HepG2 (cell line): ENCODE results near the gene MTF1. TPM values are rescaled to one million over a fixed set of nuclear protein-coding genes. Genes with fewer than 3 reads are reported as not detected.

ENCODE experiments used
- FOSL2 ChIP-seq: sonication (generic); formaldehyde crosslinking; IDR thresholded peaks from 2 replicates; pipeline ENCODE4 v1.4.0; 2020; ENCODE audit warnings: missing genetic modification reagents
- HNF1B ChIP-seq: sonication (generic); formaldehyde crosslinking; IDR thresholded peaks from 2 replicates; pipeline ENCODE4 v1.5.1; 2020; ENCODE audit warnings: mild to moderate bottlenecking, moderate library complexity, missing genetic modification reagents
- IRX3 ChIP-seq: sonication (generic); formaldehyde crosslinking; IDR thresholded peaks from 2 replicates; pipeline ENCODE4 v1.8.1; 2023; ENCODE audit warnings: mild to moderate bottlenecking, low read depth, missing genetic modification reagents, borderline replicate concordance
- NCOR1 ChIP-seq: fragments of 200-600 bp; sonication (generic); IDR thresholded peaks from 2 replicates; pipeline ENCODE4 v1.7.0; 2017; ENCODE audit warnings: antibody characterized with exemption, low read length, borderline replicate concordance
- NR2F6 ChIP-seq, 2 experiments: IDR thresholded peaks; 2 replicates each; pipeline ENCODE4 v1.6.1; 2016; ENCODE audit warnings: antibody characterized with exemption in 1 of 2, mild to moderate bottlenecking in 1 of 2
- TBX2 ChIP-seq: sonication (generic); formaldehyde crosslinking; IDR thresholded peaks from 2 replicates; pipeline ENCODE4 v1.5.0; 2020; ENCODE audit warnings: missing genetic modification reagents, mild to moderate bottlenecking, borderline replicate concordance
- ZHX1 ChIP-seq: sonication (generic); formaldehyde crosslinking; IDR thresholded peaks from 2 replicates; pipeline ENCODE4 v1.8.1; 2022; ENCODE audit warnings: low read depth, mild to moderate bottlenecking, missing genetic modification reagents
- ZNF235 ChIP-seq: sonication (generic); formaldehyde crosslinking; IDR thresholded peaks from 2 replicates; pipeline ENCODE4 v1.8.1; 2023; ENCODE audit warnings: mild to moderate bottlenecking, missing genetic modification reagents, borderline replicate concordance
- ZNF337 ChIP-seq: sonication (generic); formaldehyde crosslinking; IDR thresholded peaks from 2 replicates; pipeline ENCODE4 v1.5.1; 2020; ENCODE audit warnings: missing genetic modification reagents, low read depth, mild to moderate bottlenecking, borderline replicate concordance
- ZNF558 ChIP-seq: sonication (generic); formaldehyde crosslinking; IDR thresholded peaks from 2 replicates; pipeline ENCODE4 v1.9.0; 2022; ENCODE audit warnings: mild to moderate bottlenecking, missing genetic modification reagents, borderline replicate concordance
- ZNF660 ChIP-seq: sonication (generic); formaldehyde crosslinking; IDR thresholded peaks from 2 replicates; pipeline ENCODE4 v1.5.1; 2020; ENCODE audit warnings: mild to moderate bottlenecking, low read depth, missing genetic modification reagents, borderline replicate concordance
- ZNF720 ChIP-seq: sonication (generic); formaldehyde crosslinking; IDR thresholded peaks from 2 replicates; pipeline ENCODE4 v1.4.0; 2020; ENCODE audit warnings: missing genetic modification reagents
- ZNF790 ChIP-seq: sonication (generic); formaldehyde crosslinking; IDR thresholded peaks from 2 replicates; pipeline ENCODE4 v1.8.0; 2022; ENCODE audit warnings: missing genetic modification reagents, mild to moderate bottlenecking, borderline replicate concordance
- ZSCAN9 ChIP-seq: IDR thresholded peaks from 2 replicates; pipeline ENCODE4 v1.6.1; 2016; ENCODE audit warnings: borderline replicate concordance
- ZXDC ChIP-seq: sonication (generic); formaldehyde crosslinking; IDR thresholded peaks from 2 replicates; pipeline ENCODE4 v1.5.0; 2020; ENCODE audit warnings: mild to moderate bottlenecking, missing genetic modification reagents
- polyA plus RNA-seq, 8 experiments: library from polyadenylated mRNA; depleted of rRNA in 3 of 8; stranded (reverse) in 7 of 8; unstranded in 1 of 8; fragments of >200 nt; fragmentation: Illumina TruSeq in 4 of 8; extraction: Trizol in 4 of 8; gene quantifications; 2 replicates each; pipeline versions ENCODE4 v1.2.1 to v1.2.3, GENCODE V29; 2011 to 2016; ENCODE audit warnings: low read depth in 4 of 8, missing spikeins in 1 of 8, mixed read lengths in 1 of 8; ENCODE audit not compliant: insufficient read depth in 1 of 8
- total RNA-seq, 5 experiments: library from RNA; depleted of rRNA; stranded (reverse); fragments of >200 nt; fragmentation: Illumina TruSeq; extraction: Trizol; gene quantifications; 2 replicates each; pipeline ENCODE4 v1.2.3, GENCODE V29; 2016; ENCODE audit warnings: low read depth in 1 of 5
- TF ChIP-seq, protein P1 (sequence below): sonication (generic); formaldehyde crosslinking; IDR thresholded peaks from 2 replicates; pipeline ENCODE4 v1.4.0; 2020; ENCODE audit warnings: missing genetic modification reagents
- TF ChIP-seq, protein P2 (sequence below): sonication (generic); formaldehyde crosslinking; IDR thresholded peaks from 2 replicates; pipeline ENCODE4 v1.4.0; 2020; ENCODE audit warnings: mild to moderate bottlenecking, missing genetic modification reagents

Gene MTF1
- total and polyA plus RNA-seq, 2 of the 13 experiments (the other 11 are each of a cell fraction or from before 2014, with no cell fraction given) = 2.4 to 3.3 TPM

DNA sequence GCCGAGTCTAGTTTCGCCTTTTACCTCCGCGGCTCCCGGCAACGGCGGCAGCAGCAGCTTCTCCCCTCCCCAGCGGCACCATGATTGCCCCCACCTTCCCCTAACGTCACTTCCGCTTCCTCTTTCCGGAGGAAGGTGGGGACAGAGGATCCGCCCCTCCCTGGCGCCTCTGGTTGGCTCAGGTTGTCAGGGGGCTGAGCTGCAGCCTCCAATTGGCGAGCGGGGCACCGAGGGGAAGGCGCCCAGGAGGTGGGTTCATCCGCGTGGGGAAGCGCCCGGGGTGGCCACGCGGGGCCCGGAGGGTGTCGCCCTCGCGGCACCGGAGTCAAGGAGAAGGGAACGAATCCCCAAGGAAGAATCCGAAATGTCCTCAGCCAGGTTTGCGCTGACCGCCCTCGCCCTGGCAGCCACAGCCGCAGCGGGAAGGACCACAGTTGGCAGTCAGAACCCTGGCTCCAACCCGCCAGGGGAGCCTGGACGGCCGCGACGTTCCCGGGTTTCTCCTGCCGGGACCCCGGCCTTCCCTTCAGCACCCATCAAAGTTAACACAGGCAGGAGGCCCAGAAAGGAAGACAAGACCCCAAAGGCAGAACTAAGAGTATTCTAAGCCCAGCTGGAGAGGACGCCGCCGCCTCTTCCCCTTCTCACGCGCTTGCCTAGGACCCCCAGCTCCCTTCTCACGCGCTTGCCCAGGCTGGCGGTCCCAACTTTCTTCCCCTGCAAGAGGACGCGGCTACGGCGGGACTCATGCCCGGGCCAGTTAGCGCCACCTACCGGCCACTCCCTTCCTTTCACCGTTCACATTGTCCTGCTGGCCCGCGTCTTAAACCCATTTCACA, at the start of gene MTF1 (continued):
- TF ChIP-seq, protein P1, sequence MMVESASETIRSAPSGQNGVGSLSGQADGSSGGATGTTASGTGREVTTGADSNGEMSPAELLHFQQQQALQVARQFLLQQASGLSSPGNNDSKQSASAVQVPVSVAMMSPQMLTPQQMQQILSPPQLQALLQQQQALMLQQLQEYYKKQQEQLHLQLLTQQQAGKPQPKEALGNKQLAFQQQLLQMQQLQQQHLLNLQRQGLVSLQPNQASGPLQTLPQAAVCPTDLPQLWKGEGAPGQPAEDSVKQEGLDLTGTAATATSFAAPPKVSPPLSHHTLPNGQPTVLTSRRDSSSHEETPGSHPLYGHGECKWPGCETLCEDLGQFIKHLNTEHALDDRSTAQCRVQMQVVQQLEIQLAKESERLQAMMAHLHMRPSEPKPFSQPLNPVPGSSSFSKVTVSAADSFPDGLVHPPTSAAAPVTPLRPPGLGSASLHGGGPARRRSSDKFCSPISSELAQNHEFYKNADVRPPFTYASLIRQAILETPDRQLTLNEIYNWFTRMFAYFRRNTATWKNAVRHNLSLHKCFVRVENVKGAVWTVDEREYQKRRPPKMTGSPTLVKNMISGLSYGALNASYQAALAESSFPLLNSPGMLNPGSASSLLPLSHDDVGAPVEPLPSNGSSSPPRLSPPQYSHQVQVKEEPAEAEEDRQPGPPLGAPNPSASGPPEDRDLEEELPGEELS (CRISPR knock-in tag) = peak; percentile 5; the same call in 1 of the 2 replicates
- TF ChIP-seq, protein P2, sequence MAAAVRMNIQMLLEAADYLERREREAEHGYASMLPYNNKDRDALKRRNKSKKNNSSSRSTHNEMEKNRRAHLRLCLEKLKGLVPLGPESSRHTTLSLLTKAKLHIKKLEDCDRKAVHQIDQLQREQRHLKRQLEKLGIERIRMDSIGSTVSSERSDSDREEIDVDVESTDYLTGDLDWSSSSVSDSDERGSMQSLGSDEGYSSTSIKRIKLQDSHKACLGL = peak; percentile 97; the same call in 1 of the 2 replicates
- peak; percentile 10; the same call in 1 of the 2 replicates for TF ChIP-seq TBX2 (CRISPR knock-in tag)
- no peak; the same call in 1 of the 2 replicates for TF ChIP-seq ZNF790 (CRISPR knock-in tag)
- no peak for TF ChIP-seq IRX3 (CRISPR knock-in tag)
- no peak for TF ChIP-seq ZHX1
- TF ChIP-seq ZSCAN9 (CRISPR knock-in tag) = no peak; the same call in 1 of the 2 replicates
- no peak for TF ChIP-seq ZNF720 (CRISPR knock-in tag)
- peak; percentile 68; the same call in 1 of the 2 replicates for TF ChIP-seq ZXDC (CRISPR knock-in tag)
- TF ChIP-seq ZNF337 (CRISPR knock-in tag) = no peak
- TF ChIP-seq NCOR1 = no peak
- no peak for TF ChIP-seq ZNF660 (CRISPR knock-in tag)
- 0 out of 2 replicates have a peak, but pooled peaks have one; percentile 38 for TF ChIP-seq HNF1B
- no peak; the same call in 1 of the 2 replicates for TF ChIP-seq ZNF558
- peak; percentile 12; the same call in 1 of the 2 replicates for TF ChIP-seq FOSL2 (CRISPR knock-in tag)
- TF ChIP-seq NR2F6 (IDR thresholded peaks at IDR 0.05) = no peak
- TF ChIP-seq NR2F6 (CRISPR knock-in tag; IDR thresholded peaks at IDR 0.05) = peak; percentile 18; the same call in 1 of the 2 replicates
- no peak for TF ChIP-seq ZNF235 (CRISPR knock-in tag)
